Kidney glomerular epithelial cell (primary cell): Measurements from ENCODE around the gene MELTF.

Experiments used
- DNase-seq: peaks from one replicate; lab custom pipeline; 2025; lab: John Stamatoyannopoulos, UW

The MELTF gene

DNA sequence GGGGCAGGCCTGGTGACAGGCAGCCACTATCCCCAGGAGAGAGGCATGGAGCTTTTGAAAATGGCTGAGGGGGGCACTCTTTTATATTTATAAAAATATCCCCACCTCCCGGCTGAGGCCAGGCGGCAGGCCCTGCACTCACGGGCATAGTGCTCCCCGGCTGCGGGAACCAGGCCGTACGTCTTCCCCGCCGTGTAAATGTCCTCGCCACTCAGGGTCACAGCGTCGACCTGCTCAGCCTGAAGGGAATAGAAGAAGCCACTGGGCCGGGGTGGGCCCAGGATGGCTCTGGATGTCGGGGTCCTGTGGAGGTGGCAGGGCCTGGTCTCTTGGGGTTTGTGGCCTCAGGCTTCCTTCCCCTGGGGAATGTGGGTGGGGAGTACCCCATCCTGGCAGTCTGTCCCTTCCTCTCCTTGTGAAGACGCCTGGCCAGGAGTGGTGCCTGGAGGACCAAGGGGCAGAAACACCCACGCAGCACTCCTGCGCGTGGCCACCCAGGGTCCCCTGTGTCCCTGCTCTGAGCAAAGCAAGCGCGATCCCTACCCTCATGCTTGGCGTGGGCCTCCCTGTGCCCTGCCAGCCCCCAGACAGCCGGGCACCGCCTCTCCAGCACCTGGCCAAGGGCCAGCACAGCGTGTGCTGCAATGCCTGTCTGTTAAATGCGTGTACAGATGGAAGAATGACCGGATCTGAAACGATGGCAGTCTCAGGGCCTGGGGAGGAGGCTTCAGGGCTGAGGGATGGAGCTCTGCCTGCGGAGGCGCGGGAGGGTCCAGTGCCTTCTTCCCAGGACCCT, 18.9 kb downstream of the MELTF start:
- DNase-seq = no peak

DNA sequence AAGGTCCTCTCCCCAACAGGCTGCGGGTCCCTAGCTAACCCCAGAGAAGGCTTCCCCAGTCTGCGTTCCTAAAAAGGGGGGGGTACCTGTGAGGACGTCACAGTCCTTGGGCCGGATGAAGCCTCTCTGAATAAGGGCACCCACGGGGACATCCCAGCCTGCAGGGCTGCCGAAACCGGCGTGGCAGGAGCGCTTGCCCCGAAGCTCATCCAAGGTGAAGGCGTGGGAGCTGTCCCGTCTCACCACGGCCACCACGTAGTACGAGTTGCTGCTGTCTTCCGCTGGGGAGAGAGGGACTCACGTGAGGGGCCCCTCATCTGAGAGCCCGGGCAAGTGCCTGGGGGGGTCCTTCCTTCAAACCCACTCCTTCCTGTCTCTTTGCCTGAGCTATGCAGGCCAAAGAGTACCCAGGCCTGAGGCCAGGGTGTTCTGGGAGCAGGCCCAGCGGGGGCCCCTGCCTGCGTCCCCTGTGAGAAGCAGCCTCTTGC, 20.0 kb downstream of the MELTF start:
- no peak for DNase-seq

DNA sequence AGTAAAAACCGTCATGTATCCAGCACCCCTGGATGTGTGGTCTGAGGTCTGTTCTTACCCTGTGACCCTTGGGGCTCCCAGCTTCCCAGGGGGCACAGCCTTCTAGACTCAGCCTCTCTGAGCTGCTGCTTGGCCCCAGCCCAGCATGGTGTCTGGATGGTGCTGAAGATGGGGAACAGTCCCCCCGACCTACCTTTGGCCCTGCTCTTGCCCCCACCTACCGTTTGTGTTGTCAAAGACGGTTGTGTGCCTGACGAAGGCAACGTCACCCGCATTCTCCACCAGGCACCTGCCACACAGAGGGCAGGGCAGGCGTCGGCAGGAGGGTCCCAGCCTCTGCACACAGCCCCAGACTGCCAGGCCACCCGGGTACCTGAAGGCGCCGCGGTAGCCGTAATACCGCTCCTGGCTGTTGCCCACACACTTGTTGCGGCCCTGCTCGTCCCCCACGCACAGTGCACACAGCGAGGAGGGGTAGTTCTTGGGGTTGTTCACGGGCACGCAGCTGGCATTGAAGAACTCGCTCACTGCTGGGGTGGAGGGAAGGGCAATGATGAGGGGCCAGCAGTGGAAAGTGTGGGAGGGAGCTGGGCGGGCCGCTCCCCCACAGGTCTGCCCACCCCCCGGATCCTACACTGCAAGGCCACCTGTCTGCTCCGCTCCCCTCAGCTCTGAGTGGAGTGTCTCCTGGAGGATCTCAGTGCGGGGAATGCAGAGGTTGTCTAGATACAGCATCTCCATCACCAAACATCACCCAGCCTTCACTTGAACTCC, 21.0 kb downstream of the MELTF start:
- DNase-seq = no peak

DNA sequence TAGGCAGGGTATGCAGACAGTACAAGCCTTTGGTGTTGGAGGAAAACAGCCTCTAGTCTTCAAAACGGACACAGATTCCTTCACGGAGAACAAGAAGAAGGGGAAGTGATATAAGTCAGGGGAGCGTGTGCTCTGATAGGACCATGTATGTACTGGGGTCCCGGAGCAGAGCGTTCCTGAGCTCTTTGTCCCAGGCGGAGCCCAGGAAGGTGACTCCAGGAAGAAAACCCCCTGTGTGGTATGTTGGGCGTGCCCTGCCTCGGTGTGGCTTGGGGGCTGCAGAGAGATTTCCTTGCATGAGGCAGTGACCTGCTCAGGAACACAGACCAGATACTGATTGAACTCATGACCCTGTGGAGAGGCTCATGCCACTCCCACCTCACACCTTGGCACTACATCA, 21.7 kb downstream of the MELTF start:
- DNase-seq = no peak

DNA sequence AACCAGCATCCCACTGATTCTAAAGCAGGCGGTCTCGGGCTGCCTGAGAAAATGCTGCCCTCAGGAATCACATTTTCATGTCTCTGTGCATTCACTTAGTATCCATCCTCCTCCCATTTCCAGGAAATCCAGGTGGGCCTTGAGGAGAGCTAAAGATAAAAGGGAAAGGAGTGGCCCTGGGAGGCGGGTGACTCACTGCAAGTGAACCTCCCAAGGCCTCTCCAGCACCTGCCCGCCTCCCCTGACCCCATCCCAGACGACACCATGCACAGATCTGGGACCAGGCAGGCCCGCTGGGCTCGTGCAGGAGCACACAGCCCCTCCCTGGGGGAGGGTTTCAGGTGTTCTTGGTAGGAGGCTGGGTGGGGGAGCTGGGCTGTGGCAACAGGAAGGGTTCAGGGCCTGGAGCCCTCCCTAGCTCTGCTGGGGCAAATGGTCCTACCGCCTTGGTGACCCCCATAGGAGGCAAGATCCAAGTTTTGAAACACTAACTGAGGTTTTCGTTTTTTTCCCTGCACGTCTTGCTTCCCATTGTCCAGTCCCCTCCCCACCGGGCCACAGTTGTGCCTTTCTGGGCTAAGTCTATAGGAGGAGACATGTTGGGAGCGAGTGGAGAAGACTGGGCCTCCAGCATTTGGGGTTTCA, 22.2 kb downstream of the MELTF start:
- no peak for DNase-seq

DNA sequence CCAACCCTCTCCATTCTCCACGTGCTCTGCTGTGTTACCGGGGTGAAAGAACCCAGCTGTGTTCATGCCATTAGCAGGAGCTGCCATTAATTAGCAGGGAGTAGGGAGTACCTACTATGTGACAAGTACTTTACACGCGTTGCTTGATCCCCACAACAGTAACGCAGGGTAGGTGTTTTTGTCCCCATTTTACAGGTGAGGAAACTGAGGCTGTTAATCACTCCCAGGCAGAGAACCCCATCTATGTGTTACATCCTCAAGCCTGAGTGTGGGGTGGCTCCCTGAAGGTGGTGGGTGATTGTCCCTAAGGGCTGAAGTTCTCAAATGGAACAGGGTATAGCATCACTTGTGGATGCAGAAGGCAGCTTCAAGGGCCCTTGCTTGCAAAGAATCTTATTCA, 22.8 kb downstream of the MELTF start:
- no peak for DNase-seq

DNA sequence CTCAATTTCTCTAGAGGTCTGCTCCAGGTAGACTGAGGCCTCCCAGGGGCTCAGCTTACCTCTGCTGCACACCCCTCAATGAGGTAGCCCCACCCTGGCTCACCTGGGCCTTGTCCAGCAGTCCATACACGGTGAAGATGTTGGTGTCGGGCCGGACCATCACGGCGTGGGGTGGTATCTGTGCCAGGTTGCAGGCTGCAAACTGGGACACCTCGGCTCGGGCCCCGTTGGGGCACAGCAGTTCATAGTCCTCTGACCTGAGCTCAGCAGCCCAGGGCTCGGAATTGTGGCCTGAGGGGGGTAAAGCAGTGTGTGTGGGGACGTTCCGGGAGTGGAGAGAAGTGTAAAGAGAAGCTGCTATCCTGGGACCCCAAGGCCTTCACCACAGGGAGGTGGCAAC, 23.2 kb downstream of the MELTF start:
- no peak for DNase-seq

DNA sequence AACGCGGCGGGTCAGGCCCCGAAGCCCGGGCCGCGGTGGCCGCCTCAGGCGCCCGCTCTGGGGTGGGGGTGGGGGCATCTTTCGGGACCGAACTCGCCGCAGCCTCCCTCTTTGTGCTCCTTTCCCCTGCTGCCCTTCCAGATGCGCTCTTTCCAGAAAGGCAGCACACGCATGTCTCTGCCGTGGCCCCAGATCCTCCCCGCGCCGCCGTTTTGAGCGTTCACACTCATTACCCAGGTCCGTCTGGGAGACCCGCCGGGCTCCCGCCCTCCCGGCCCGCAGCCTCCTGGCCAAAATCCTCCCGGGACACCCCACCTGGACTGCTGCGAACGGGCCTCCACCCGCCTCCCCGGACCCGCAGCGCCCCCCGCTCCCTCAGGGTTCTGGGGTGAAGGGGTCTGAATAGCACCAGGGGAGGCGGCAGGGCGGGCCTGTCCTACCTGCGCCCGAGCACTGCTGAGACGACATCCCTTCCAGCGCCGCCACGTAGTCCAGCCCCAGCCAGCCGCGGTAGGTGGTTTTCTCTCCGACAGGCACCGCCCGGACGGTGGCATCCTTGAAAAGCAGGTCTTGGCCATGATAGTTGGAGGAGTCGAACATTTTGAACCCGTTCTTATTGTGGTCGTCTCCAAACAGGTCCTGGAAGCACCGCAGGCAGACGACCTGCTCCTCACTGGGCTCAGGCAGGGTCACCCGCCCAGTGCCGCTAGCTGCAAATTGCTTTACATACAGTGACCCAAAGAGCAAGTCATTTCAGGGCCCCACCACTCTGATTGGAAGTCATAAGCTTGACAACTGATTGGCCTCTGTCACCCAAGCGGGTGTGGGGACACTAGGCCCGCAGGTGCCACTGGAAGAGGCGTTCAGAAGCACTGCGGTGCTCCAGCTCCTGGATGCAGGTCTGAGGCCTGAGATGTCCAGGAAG, 25.9 kb downstream of the MELTF start:
- DNase-seq = no peak

DNA sequence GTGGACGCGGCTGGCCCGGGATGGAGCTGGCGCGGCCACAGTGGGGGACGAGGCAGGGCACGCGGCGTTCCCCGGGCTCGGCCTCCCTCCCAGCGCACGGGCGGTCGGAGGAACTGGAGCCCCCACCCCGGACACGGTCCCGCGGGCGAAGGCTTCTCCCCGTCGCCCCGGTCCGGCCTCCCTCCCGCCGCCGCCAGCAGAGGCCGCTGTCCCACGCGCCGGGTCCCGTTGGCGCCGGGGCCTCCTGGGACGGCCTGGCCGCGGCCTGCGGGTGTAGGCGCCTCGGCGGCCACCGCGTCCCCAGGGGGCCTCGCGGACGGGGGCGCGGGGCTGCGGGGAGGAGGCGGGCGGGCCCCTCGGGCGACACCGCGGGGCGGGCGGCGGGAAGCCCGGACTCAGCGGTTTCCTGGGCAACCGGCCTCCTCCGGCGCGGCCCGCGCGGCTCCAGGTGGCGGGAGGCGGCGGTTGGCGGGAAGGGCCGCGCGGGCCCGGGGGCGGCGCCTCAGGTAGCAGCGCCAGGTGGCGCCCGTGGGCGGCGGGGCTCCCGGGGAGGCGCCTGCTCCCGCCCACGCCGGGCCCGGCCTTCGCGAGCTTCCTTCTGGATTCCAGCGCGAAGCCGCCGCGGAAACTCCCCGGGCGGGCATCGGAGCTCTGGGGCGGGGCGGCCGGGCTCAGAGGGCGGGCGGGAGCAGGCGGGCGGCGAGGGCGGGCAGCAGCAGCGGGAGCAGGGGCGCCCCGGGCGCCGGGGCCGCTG, 26.7 kb downstream of the MELTF start:
- peak; percentile 34 for DNase-seq

DNA sequence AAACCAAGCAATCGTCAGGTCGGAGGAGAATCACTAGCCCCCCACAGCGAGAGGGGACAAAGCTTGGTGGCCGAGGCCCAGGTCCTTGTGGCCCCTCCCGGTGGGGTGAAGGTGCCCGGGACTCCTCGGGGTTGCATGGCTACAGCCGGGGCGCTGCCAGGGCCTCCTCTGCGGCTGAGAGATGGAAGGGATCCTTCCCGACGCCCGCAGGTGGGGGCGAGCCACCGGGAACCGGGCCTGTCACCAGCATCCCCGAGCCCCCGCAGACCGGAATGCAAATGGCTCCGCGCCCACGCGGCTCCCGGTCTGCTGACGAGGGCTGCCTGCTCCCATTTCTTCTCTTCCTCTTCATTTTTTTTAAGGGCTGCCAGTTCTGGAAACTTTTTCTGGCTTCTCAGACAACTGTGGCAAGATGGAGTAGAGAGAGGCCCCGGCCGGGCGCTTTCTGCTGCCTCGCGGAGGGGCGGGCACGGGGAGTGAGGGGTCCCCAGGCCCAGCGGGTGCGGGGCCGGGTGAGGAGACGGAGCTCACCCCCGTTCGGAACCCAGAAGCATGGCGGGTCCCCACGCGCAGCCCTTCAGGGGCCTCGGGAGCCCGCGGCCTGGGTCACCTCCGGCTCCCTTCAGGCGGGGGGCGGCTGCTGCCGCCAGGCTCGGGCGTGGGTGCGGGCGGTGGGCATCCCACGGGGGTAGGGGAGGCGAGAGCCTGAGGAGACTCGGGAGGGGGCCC, 27.5 kb downstream of the MELTF start:
- no peak for DNase-seq

DNA sequence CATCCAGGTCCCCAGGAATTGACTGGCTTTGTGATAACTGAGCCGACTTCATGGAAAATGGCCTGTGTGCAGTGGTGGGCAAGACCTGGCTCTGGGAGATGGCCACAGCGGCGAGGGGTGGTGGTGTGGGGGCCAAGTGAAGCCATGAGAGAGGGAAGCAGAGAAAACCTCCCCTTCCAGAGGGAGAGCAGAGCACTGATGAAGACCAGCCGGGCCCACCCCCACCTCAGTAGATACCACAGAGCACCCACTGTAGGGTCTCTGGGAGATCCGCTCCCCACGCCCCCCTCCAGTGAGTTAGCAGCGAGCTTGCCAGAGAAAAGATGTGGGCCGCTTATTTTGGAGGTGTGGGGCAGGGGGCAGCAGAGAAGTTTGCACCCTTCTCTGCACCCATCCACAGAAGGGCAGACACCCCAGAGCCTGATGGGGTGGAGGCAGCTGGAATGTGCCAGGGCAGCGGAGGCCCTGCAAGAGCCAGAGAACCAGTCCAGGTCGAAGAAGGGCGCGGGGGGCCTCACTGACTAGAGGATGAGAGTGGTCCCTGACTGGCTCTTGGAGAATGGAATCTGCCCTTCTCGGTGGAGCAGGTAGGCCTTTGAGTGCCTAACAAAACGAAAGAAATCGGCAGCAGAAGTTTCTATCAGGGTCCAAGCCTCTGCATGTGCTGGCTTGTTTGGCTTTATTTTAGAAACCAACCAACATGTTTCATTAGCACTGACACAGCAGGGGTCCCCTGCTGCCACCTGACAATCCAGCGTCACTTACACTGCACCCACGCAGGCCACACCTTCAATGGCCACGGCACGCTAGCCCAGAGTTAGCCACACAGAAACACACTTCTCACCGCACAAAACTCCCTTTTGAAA, 28.3 kb downstream of the MELTF start:
- no peak for DNase-seq

DNA sequence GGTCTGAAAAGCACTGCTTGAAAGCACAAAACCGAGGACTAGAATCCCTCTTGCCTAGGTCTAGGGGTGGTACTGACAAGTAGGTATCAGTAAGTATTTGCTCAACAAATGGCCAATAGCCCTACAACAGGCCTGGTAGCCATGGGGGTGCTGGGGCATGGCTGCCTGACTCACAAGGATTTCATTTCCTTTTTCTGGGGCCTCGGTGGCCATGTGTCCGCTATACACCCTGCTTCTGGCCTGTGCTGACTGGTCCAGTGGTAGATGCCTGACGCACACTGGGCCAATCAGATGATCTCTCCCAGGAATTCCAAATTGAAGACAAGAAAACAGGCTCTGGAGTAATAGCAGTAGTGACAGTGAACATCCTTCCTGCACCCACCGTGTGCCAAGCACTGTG, 29.4 kb downstream of the MELTF start:
- DNase-seq = no peak

DNA sequence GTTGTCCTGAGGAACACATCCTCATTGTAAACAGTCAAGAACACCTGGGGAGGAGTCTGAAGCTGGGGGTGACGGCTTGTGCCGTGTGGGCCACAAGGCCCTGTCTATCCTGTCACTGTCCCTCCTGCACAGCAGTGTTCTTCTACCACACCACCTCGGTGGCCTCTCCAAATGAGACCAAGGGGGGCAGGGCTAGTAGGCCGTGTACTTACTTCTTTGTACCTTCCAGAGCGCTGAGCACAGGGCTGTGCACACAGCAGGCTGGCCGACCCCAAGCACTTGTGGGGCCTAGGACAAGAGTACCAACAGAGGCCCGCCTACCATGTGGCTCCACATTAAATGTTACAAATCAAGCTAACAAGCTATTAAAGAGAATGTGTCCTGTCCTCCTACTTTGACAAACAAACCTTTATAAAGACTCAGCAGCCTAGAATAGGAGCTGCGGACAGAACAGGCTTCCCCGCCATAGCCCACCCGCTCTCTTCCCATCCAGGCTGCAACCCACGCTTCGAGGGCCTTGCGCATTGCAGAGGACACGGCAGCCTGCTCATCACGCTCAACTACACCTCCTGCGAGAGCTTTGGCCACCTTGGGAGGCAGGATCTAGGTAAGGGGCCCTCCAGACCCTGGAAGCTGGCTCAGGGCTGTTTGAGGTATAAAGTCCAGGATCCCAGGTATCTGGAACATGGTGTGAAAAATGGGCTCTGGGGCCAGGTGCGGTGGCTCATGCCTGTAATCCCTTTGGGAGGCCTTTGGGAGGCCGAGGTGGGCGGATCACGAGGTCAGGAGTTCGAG, 30.5 kb downstream of the MELTF start:
- DNase-seq = no peak

DNA sequence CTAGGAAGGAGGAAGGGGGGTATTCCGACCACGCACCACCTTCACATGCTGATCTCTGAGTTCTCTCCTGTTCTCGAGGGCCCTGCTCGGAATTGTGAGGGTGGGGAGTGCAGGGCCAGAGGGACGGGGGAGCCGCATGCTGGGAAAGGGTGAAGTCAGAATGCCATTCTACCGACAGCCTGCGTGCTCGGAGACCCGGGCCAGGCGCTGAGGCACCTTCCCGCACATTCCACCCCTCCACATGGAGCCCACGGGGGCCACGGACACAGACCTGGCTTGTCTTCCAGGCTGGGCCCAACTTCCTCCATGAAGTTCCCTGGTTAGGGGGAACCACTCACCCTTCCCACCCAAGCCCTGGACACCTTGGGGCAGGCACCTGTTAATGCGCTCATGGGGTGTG, 32.3 kb downstream of the MELTF start:
- DNase-seq = no peak

DNA sequence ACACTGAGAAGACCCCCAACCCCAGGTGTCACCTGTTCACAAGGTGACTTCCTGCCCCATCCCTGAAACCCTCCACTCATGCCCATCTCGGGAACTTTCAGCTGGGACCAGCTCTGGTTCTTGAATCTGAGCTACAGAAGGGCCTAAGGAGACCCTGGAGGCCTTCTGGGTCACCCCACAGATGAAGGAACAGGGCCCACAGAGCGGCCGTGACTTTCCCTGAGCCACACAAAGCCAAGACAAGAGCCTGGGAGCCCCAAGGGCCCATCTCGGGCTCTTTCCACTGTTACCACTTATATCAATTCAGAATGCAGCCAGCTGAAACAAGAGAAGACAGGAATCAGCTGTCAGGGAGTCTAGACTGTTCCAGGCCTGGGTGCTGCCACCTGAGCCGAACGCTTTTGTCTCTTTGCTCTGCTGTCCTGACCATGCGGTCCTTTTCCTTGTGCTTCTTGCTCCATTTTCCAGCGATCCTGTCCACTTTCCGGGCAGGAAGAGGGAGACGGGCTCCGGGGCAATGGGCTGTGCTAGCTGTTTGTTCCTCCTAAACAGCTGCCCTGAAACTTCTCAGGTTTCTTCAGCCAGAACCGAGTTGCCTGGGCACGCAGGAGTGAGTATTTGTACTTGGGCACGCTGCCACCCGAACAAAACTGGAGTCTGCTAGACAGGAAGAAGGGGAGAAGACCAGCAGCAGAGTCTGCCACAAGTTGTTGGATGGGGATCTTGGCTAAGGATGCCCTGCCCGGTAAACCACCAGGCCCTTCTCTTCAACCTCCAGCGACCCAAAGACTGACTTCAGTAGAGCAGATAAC, 33.0 kb downstream of the MELTF start:
- DNase-seq = no peak

DNA sequence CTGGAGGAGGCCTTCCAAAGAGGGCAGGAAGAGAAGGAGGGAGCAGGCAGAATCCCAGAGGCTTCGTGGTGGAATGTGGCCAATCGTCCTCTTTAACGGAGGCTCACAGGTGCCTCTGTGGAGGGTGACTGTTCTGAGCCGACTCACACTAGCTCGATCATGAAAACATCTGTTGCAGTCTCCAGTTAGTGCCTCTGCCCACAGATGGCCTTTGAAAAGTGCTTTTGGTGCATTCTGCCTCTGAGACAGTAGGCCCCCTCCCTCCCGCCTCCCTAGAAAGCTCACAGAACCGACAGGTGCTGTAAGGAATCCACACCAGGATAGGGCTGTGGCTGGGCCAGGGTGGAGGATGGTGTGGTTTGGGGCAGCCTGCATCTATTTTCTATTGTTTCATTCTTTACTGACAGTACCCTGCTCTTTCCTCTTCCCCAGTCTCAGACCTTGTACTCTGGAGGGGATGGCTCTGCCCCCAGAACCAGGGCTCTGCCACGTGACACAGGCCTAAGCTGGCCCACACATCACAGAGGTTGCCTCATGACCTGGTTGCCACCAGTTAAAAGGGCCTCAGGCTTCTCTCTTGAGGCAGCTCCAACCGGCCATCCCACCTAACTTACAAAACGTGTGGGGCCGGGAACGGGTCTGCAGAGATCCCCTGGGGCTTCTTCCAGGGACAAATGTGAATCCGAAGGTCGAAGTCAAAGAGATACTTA, 33.8 kb downstream of the MELTF start:
- DNase-seq = no peak

DNA sequence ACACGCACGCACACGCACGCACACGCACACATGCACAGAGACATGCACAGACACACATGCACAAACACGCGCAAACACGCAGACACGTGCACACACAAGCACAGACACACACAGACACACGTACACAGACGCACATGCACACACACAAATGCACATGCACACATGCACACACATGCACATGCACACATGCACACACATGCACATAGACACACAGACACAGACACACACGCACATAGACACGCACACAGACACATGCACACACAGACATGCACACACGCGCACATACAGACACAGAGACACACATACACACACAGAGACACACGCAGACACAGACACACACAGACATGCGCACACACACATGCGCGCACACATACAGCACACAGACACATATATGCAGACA, 34.6 kb downstream of the MELTF start:
- DNase-seq = no peak
